A673 (cell line): ENCODE results near the gene TBPL1.

Experiments
- CTCF ChIP-seq: fragments of 300-800, 200-600 bp; sonication (generic); conservative IDR thresholded peaks from 2 replicates; pipeline ENCODE4 v1.5.1; 2017; ENCODE audit warnings: low read depth, mild to moderate bottlenecking, antibody characterized with exemption, low read length, moderate library complexity, mixed read lengths
- EZH2 ChIP-seq: fragments of 200-600 bp; sonication (generic); IDR thresholded peaks from 2 replicates; pipeline ENCODE4 v1.6.1; 2017; ENCODE audit warnings: borderline replicate concordance, low read depth, mild to moderate bottlenecking, mixed read lengths, antibody characterized with exemption, low read length; ENCODE audit not compliant: poor library complexity, severe bottlenecking

GRCh38 chr6:133956416-133957049 is 3.5 kb downstream of the TBPL1 start:
- no peak for TF ChIP-seq CTCF
- TF ChIP-seq EZH2 = no peak
